GM19351 (cell line): Measurements from ENCODE around the gene PDGFD.

Experiments used
- ATAC-seq: cut with Tn5 transposase; IDR thresholded peaks from one replicate; pipeline ENCODE4 v1.9.1; 2021; ENCODE audit warnings: mild to moderate bottlenecking, moderate library complexity; ENCODE audit not compliant: unreplicated experiment

The PDGFD gene

DNA sequence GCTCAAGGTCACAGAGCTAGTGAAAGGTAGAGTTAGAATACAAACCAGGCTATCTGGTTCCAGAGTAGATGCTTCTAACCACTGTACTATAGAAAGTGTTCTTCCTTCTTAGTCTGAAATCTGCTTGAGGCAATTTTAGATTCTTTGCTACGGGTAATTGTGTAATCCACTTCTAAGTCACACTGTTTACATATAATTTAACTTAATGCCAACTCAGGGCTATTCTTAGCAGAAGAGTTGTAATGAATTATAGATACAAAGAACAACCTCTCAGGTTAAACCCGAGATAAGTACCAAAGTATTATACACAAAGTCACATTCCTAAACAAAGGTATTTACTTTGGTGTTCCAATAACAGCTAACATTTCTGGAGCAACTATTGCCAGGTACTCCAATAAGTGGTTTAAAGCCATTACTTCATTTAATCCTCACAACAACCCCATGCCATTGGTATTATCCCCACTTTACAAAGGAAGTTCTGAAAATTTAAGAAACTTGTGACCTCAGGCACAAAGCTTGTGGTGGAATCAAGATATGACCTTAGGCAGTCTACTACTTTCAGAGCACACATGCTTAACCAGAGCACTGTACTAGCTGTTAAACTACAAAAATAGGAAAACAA lies 158.6 kb downstream of the PDGFD start:
- ATAC-seq: no peak

DNA sequence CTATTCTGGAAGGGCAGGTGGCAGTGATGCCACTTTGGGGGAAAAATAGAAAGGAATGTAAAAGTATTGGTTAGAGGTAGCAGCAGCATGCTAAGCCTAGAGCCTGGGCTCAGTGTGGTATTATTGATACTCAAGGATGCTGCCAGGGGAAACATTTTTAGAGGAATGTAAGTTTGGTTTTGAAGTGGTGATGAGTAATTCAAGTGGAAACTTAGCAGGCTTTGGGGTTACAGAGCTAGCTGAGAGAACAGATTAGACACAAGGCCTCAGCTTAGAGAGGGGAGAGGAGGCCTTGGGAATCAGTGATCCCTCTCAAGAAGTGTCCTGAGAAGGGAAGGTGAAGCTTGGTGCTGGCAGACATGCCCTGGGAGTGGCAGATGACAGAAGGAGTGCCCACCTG lies 160.5 kb downstream of the PDGFD start:
- ATAC-seq: no peak

DNA sequence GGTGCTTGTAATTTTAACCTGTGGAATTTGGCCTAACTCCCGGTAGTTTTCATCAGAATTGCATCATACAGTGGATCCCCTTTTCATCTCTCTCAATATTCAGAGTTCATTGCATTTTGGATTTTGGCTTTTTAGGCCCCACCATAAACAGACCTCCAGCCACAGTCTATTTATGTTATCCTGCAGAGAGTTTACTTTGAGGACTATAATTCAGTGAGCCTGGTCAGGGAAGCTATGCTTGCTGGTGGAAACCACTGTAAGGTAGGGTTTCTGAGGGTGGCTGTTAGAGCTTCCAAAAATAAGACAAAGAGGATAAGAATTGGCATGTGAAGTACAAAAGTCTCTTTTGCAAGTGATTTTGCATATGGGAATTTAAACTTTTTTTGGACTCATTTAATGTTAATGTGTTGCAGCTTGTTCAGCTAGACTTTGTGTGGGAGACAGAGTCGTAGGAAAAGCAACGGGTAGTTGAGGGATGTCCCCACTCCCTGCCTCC lies 162.3 kb downstream of the PDGFD start:
- no peak for ATAC-seq

DNA sequence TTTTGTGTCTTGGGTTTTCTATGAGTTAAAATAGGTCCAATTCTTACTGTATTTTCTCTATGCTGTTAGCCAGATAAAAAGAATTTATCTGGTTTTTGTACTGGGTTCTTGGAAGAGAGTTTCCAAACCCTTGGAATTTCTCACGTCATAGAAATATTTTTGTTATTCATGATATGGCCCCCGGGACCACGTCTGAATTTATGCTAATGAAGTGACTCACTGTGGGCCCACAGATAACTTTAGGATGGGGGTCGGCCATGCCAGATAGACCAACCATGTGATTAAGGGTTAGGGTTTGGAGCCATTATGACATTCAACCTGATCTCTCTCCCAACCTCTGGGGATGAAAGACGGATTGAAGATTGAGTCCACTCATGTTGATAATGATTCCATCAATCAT lies 163.1 kb downstream of the PDGFD start:
- ATAC-seq: no peak

DNA sequence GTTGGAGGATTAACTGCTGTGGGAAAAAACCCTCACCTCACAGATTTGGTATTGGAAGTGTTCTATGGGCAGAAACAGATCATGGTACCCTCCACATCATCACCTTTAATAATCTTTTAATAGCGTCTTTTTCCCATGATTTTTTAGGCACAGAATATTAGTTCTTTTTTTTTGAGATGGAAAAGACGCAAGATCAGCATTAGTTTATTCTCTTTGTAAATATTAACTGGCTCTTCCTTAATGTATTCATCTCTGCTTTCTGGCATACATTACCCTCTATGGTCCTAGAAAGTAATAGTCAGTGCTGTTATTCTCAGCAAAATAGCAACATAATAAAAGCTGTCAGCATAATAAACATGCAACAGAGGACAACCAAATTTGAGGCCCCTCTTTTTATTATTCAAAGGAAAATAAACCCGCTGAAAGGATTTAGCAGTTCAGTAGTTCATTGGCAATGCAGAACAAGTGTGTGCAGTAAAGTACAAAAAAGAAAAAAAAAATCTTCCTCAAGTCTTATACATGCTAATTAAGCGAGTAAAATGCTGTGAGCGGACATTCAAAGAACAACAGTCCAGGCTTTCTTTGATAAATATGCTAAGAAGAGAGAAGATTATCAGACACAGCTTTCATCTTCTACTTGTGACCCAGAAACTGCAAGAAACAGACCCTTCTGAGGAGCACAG lies 165.0 kb downstream of the PDGFD start:
- no peak for ATAC-seq

DNA sequence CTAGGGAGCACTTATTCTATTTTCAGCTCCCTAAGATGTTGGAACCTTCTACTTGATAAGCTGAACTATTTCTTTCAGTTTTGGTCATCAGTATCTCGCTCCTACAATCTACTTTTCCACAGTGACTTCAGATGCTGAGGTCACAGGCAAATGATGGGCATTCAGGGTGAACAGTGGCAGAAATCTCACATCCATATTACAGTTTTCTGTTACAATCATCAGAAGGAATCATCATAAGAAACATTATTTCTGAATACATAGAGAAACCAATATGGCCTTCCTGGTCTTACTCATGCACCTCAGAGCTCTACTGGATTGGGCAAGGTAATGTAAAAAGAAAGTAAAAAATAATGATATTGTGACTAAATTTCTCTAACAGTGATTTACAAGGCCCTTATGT lies 166.9 kb downstream of the PDGFD start:
- peak; percentile 74 for ATAC-seq

DNA sequence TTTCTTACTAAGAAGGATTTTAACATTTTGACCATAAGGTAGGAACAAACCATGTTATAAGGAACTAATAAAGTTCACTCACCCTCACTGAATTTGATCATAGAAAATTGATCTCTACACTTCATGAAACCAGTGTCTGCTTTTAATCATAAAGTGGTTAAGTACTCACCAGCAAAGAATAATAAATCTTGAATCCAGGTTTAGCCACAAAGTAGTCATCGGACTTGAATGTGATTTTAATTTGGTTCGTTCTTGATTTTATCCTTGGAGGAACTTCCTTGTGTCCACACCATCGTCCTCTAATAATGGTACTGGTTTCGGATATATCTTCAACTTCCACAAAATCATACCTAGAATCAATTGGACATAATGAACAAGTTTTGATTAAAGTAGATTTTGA lies 168.1 kb downstream of the PDGFD start:
- ATAC-seq: no peak

DNA sequence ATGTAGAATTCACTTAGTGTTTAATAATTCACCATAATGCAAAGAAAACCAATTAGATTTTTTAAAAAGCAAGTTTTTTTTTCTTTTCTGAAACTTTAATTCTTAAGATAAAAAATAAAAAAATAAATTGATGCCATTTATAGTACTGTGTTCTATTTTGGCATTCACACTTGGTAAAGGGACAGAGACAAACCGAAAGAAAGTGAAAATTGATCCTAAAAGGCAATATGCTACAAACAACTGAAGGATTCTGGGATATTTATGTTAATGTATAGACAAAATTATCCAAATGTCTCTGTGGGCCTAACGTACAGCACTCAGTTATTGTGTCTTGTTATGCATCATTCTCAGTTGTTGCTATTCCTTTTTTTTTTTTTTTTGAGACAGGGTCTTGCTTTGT lies 169.4 kb downstream of the PDGFD start:
- ATAC-seq: no peak

DNA sequence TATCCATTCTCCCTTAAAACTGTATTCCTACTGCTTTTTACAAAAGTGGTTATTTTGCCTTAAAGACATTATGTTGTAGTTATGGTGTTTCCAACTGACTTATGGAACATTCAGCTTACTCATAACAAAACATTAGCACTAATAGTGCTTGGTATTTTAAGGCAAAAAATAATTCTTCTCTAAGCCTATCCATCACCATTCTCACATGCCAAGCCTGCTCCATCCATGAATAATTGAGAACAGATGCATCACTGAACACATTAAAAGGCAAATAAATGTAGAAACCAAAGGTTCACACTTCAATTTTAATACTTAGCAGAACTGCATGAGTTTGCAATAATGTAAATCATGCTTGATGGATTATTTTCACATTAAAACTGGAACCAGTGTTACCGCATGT lies 169.9 kb downstream of the PDGFD start:
- ATAC-seq: no peak

DNA sequence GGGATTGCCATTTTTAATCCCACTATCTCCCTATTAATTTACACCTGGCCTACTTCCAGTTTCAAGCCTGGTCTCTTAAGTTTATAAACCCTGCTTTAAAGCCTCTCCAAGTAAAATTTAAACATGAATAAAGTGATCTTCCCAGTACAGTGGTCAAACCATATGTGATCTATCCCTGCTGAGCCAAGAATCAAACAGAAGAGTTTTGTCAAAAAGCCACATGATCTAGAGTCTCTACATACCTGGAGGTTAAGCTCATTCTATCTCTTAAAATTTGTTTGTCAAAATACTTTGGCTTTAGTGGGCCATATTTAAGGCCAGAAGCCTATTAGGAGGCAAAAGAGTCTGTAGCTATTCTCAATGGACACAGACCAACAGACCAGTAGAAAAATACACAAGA lies 170.4 kb downstream of the PDGFD start:
- no peak for ATAC-seq

DNA sequence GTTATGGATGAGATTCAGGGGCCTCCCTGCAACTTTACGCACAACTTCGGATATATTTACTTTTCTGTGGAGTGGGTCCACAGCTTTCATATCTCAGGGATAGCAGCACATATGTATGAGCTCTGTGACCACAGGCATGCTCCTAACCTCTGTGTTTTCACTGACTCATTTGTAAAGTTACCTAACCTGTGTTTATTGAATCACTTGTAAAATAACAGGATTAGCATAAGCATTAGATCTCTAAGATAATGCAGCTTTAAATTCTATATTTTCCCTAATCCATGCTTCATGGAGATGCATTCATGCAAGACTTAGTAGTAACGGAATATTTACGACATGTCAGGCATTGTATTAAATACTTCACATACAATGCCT lies 175.4 kb downstream of the PDGFD start:
- ATAC-seq: no peak

DNA sequence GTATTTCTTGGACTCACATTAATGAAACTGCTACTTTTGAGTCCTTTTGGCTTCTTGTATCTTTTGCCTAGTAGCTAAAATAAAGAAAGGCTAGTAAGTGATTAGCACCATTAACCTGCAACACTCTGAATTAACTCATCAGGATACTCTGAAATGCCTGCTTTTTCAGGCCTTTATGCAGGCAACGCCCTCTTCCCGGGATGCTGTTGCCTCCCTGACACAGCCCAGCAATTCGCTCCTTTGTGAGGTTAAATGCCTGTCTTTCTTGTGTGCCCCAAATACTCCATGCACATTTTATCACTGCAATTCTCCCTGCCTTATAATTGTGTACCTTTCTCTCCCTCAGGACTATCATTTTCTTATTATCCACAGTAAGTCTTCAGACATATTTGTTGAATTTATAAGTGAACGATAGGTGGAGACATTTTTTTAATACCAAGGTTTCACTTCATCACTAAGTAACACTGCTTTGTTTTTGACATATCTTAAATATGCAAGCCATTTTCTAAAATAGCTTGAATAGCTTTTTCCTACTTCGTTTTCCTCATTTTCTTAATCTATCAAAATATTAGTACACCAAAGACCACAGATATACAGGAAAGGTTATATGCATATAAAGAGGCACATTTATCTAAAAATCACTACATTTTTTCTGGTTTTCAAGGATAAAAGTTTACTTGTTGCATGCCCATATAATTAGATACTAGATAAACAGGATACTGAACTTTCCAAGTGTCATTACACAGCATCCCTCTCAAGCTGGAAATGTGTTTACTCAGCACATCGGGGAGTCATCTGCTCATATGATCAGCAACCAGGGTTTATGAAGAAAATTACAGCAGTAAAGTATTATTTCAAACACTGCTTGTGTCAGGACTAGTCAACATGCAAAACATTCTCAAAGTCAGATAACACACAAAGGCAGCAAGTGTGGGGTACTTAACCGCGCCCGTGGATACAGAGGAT lies 176.0 kb downstream of the PDGFD start:
- ATAC-seq: no peak

DNA sequence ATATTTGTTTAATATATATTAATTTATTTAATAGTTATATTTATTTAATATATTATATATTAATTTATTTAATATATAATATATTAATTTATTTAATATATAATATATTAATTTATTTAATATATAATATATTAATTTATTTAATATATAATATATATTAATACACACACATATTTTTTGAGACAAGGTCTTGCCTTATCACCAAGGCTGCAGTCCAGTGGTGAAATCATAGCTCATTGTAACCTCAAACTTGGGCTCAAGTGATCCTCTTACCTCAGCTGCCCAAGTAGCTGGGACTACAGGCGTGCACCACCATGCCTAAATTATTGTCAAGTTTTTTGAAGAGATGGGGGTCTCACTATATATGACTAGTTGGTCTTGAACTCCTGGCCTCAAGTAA lies 178.9 kb downstream of the PDGFD start:
- ATAC-seq: no peak

DNA sequence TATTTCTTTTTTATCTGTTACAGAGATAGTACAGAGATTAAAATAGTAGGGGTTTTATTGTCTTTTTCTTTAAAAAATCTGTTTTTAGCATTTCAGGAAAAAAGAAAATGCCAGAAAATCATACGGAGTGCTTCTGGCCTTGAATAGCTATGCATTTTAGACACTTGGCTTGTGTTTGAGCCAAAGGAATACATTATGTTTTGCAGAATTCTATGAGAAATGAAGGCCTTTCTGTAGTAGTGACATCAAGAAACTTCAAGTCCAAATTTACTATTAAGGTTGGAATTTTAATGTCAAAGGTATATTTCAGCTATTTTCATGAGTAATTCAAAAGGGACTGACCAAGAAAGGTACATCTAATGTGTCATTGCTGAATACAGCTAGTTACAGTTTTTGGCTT lies 183.8 kb downstream of the PDGFD start:
- ATAC-seq: no peak

DNA sequence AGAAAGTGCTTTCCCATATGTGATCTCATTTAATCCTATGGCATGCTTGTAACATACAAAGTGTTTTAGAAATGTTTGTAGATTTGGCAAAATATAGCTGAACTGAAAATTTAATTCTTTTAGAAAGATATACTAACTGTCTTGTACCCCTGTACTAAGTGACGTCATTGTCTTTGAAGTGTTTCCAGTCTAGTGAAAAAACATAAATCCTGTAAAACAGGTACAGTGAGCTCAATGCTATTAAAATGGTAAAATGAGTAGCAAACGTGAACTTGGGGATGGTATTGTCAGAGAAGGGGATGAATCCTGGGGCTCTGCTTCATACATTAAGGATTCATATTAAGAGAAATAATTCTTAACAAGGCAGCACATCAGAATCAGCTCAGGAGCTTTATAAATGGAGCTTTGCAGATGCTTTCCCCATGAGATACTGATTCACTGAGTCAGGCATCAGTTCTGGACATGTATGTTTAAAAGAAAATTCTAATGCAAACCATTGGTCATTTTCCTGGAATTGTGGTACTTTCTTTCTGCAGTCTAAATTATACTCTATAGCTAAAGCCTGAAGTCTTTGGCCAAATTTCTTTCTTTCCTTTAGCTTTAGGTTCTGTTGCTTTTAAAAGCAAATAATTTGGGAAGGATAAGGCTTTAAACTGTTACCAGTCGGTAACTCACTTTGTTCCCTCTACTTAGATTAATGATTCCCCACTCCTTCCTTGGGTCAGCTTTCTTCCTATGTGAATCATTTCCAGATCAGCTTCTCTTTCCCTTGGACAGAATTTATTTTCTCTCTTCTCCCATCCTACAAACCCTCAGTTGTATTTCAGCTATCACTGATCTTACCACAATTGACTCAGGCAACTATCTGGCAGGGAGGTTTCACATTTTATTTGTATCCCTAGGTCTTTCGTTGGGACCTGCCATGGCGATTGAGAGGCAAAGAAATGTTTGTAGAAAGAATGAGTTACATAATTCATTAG lies 185.0 kb downstream of the PDGFD start:
- ATAC-seq: no peak

DNA sequence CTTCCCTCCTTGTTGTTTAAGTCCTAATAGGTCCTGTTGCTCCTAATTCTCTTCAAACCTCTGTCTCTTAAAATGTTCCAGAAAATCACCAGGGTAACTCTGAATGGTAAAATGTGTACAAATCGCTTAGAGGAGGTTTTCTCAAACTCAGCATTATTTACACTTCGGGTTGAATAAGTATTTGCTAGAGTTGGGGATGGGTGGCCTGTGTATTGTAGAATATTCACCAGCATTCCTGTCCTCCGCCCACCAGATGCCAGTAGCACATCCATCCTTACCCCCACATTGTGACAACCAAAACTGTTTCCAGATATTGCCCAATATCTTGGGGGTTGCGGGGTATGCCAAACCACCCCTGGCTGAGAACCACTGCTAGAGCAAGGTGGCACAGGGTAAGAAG lies 191.9 kb downstream of the PDGFD start:
- no peak for ATAC-seq

DNA sequence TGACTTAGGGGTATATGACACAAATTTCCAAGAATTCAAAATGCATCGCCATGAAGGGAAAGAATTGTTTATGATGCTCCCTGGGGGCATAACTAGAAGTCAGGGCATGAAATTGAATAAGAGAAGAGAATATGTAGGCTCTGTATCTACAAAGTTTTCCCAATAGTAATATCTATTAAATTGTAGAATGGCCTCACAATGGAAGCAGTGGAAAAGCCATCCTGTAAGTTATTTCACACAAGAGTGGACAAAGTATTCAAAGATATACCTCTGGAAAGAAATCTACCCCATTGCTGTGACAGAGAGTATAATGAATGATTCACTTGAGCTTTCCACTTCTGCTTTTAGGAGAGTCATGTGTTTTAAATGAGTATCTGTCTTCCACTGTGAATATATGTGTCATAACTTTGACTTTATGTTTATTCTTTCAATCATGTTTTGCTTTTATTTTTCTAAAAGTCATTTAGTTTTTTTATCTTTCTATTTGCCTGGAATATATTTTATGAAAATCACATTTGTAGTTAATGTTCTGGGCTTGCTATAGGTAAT lies 193.2 kb downstream of the PDGFD start:
- ATAC-seq: peak; percentile 93

DNA sequence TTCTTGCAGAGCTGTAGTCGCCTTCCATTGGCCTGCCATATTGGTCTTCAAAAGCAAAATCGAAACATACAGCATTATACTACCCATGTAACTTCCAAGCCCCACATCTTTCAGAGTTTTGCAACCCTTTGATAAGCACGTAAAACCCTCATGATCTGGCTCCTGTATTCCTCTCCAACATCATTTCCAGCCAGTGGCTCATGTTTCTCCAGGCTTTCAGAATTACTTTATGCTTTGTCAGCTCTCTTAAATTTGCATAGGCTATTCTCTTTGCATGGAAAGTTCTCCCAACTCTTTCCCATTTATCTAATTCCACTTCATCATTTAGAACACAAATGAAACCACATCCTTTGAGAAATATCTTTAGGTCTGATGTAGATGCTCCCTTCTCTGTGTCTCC lies 195.3 kb downstream of the PDGFD start:
- ATAC-seq: no peak

DNA sequence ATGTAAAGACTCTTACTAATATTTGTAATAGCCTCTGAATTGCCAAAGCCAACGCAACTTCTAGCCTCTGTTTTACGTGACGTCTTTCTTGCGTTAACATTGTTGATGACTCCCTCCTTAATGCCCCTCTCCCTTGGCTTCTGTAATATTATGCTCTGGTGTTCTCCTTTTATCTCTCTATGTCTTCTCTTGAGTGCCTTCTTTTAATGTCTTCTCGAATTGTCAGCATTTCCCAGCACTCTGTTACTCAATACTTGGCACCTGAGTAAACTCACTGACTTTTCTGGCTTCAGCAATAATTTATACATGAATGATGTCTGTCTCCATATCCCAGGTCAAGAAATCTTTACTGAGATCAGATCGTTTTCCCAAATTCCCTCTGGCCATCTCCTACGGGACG lies 196.0 kb downstream of the PDGFD start:
- no peak for ATAC-seq

DNA sequence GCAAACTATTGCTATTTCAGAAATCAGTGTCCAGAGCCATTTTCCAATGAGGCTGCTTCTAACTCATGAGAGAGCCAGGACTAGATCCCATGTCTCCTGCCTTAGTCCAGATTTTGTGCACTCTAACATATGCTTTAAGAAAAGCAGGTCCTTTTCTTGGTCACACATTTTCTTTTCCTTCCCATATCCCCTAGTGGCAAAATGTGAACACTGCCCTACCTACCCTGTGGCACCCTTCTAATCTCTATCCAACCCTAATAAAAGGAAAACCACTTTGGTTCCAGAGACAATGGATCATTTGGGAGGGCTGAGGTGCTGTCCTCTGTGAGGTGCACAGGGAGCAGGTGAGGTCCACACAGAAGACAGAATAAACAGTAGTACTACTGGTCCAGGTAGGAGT lies 199.6 kb downstream of the PDGFD start:
- no peak for ATAC-seq
